Measurements from ENCODE around the gene ISCU.

DNA sequence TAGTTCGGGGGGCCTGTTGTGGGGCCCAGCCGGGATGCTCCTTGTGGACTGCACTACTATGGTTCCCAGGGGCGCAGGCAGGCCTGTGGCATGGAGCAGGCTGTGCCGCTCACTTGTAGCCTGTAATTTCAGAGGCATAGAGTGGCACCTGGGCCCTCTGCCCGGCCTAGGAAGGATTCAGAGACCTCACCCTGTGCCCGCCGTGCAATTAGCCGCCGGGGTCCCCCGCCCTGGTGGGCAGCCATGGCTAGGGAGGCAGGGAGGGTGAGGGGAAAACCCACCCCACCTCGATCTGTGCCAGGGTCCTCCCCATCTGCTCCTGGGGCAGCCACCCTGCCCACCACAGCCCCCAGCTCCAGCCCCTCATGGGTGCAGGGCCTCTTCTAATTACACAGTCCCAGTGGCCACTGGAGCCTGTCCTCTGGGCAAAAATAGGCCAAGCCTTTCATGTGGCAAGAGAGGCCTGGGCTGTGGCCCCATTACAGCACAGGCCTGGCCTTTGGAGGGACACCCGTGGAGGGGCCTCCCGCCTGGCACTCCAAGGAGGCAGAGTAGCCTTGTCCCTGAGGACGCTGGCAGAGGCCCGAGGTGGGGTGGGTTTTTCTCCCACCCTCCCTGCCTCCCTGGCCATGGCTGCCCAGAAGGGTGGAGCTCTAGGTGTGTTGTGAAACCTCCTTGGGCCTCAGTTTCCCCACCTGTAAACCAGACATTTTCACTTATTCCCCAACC is 40.7 kb downstream of the ISCU start:
- TF ChIP-seq, protein P1, sequence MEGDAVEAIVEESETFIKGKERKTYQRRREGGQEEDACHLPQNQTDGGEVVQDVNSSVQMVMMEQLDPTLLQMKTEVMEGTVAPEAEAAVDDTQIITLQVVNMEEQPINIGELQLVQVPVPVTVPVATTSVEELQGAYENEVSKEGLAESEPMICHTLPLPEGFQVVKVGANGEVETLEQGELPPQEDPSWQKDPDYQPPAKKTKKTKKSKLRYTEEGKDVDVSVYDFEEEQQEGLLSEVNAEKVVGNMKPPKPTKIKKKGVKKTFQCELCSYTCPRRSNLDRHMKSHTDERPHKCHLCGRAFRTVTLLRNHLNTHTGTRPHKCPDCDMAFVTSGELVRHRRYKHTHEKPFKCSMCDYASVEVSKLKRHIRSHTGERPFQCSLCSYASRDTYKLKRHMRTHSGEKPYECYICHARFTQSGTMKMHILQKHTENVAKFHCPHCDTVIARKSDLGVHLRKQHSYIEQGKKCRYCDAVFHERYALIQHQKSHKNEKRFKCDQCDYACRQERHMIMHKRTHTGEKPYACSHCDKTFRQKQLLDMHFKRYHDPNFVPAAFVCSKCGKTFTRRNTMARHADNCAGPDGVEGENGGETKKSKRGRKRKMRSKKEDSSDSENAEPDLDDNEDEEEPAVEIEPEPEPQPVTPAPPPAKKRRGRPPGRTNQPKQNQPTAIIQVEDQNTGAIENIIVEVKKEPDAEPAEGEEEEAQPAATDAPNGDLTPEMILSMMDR (IDR thresholded peaks at IDR 0.05), result no peak
- TF ChIP-seq POLR2A (IDR thresholded peaks at IDR 0.05), result no peak
- TF ChIP-seq EP300 (IDR thresholded peaks at IDR 0.05), result no peak
- no peak for TF ChIP-seq POLR2AphosphoS5 (IDR thresholded peaks at IDR 0.05)

Data from stomach (tissue), 4 donors.